Measurements from ENCODE around the gene BANF2.

GRCh38 chr20:17652411-17652810 is 47.4 kb upstream of the BANF2 start:
- TF ChIP-seq EP300 (IDR thresholded peaks at IDR 0.05; ENCODE audit: borderline replicate concordance in 1 of 2, low read depth in 2 of 2, low read length in 2 of 2) = no peak
- no peak for TF ChIP-seq EZH2 (IDR thresholded peaks at IDR 0.05; ENCODE audit: low read depth, low read length, severe bottlenecking)
- TF ChIP-seq, protein P1, sequence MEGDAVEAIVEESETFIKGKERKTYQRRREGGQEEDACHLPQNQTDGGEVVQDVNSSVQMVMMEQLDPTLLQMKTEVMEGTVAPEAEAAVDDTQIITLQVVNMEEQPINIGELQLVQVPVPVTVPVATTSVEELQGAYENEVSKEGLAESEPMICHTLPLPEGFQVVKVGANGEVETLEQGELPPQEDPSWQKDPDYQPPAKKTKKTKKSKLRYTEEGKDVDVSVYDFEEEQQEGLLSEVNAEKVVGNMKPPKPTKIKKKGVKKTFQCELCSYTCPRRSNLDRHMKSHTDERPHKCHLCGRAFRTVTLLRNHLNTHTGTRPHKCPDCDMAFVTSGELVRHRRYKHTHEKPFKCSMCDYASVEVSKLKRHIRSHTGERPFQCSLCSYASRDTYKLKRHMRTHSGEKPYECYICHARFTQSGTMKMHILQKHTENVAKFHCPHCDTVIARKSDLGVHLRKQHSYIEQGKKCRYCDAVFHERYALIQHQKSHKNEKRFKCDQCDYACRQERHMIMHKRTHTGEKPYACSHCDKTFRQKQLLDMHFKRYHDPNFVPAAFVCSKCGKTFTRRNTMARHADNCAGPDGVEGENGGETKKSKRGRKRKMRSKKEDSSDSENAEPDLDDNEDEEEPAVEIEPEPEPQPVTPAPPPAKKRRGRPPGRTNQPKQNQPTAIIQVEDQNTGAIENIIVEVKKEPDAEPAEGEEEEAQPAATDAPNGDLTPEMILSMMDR (IDR thresholded peaks at IDR 0.05; ENCODE audit: control extremely low read depth in 1 of 3, insufficient read depth in 1 of 3, low read depth in 1 of 3, low read length in 3 of 3) = no peak
- no peak for TF ChIP-seq BCL11A (IDR thresholded peaks at IDR 0.05; ENCODE audit: low read depth in 2 of 2, low read length in 2 of 2)
- TF ChIP-seq CHD2 (IDR thresholded peaks at IDR 0.05; ENCODE audit: low read length) = no peak
- TF ChIP-seq POLR2A (IDR thresholded peaks at IDR 0.05; ENCODE audit: control extremely low read depth in 1 of 2, low read depth in 2 of 2, low read length in 2 of 2) = no peak
- TF ChIP-seq HDAC6 (IDR thresholded peaks at IDR 0.05; ENCODE audit: low read depth, low read length) = no peak
- no peak for TF ChIP-seq POLR2AphosphoS5 (IDR thresholded peaks at IDR 0.05; ENCODE audit: low read depth, low read length)
